AG09319 (cell line): ENCODE measurements around the gene PPP2R3A.
"Not testable (repeated sequence)": the region's sequence is repeated elsewhere in the genome, so short reads cannot be mapped to it uniquely, and the experiment has no call there.

ENCODE experiments used
- DNase-seq: peaks from one replicate; pipeline ENCODE4 v3.0.0-alpha.2; 2010; ENCODE audit warnings: low read depth; ENCODE audit errors: extremely low read depth
- CTCF ChIP-seq: IDR thresholded peaks from 2 replicates; pipeline ENCODE4 v1.5.1; 2011; ENCODE audit warnings: low read depth, mild to moderate bottlenecking, inconsistent platforms, low read length, moderate library complexity

The PPP2R3A gene

GRCh38 chr3:136152176-136152843 lies 186.8 kb downstream of the PPP2R3A start:
- DNase-seq = no peak
- no peak for TF ChIP-seq CTCF

- TF ChIP-seq CTCF = no peak
- no peak for DNase-seq
These were observed 187.4 kb downstream of the PPP2R3A start for GRCh38 chr3:136152963-136153362.

- DNase-seq = no peak
- TF ChIP-seq CTCF = no peak
These were observed 196.0 kb downstream of the PPP2R3A start for GRCh38 chr3:136161516-136161915.

GRCh38 chr3:136162322-136162721 lies 196.8 kb downstream of the PPP2R3A start:
- no peak for DNase-seq
- no peak for TF ChIP-seq CTCF

- DNase-seq = not testable (repeated sequence)
These were observed 198.1 kb downstream of the PPP2R3A start for GRCh38 chr3:136163607-136164006.

GRCh38 chr3:136166507-136166906 lies 201.0 kb downstream of the PPP2R3A start:
- TF ChIP-seq CTCF = no peak

GRCh38 chr3:136168236-136168635 lies 202.7 kb downstream of the PPP2R3A start:
- not testable (repeated sequence) for DNase-seq

More at GRCh38 chr3:136166507-136166906, 201.0 kb downstream of the PPP2R3A start:
- DNase-seq = no peak

- no peak for DNase-seq
- no peak for TF ChIP-seq CTCF
These were observed 205.6 kb downstream of the PPP2R3A start for GRCh38 chr3:136171097-136171542.
